NB4 (cell line): ENCODE results near the gene SHLD2.
"Not testable (repeated sequence)": the region's sequence is repeated elsewhere in the genome, so short reads cannot be mapped to it uniquely, and the experiment has no call there.

Source experiments
- MAX ChIP-seq: IDR thresholded peaks from 2 replicates; pipeline ENCODE4 v1.6.1; 2011; ENCODE audit warnings: low read depth, low read length
- MYC ChIP-seq: IDR thresholded peaks from 2 replicates; pipeline ENCODE4 v1.6.1; 2011; ENCODE audit warnings: low read depth, low read length
- POLR2A ChIP-seq: IDR thresholded peaks from 2 replicates; pipeline ENCODE4 v1.6.1; 2011; ENCODE audit warnings: mild to moderate bottlenecking; ENCODE audit not compliant: insufficient read length; ENCODE audit errors: extremely low read depth
- TF ChIP-seq, protein P1 (sequence below): IDR thresholded peaks from one replicate; pipeline ENCODE4 v1.5.1; 2012; ENCODE audit warnings: low read depth, low read length

GRCh38 chr10:87133936-87134335 lies 38.9 kb downstream of the SHLD2 start:
- TF ChIP-seq, protein P1, sequence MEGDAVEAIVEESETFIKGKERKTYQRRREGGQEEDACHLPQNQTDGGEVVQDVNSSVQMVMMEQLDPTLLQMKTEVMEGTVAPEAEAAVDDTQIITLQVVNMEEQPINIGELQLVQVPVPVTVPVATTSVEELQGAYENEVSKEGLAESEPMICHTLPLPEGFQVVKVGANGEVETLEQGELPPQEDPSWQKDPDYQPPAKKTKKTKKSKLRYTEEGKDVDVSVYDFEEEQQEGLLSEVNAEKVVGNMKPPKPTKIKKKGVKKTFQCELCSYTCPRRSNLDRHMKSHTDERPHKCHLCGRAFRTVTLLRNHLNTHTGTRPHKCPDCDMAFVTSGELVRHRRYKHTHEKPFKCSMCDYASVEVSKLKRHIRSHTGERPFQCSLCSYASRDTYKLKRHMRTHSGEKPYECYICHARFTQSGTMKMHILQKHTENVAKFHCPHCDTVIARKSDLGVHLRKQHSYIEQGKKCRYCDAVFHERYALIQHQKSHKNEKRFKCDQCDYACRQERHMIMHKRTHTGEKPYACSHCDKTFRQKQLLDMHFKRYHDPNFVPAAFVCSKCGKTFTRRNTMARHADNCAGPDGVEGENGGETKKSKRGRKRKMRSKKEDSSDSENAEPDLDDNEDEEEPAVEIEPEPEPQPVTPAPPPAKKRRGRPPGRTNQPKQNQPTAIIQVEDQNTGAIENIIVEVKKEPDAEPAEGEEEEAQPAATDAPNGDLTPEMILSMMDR = not testable (repeated sequence)
- not testable (repeated sequence) for TF ChIP-seq MYC, POLR2A, MAX
